Aorta (tissue), 5 donors: ENCODE results near the gene OR10H1. TPM values are rescaled to one million over a fixed set of nuclear protein-coding genes. Genes with fewer than 3 reads are reported as not detected.
"Not testable (repeated sequence)": the region's sequence is repeated elsewhere in the genome, so short reads cannot be mapped to it uniquely, and the experiment has no call there.

Experiments
- ATAC-seq: fragments of 200-7000 bp; cut with Tn5 transposase; one replicate; pipeline ENCODE4 v1.9.1; 2022; ENCODE audit warnings: moderate library complexity; ENCODE audit not compliant: low FRiP score
- DNase-seq, 2 donors: peaks; one replicate each; pipeline ENCODE4 v3.0.0-alpha.2; 2020
- H3K27ac ChIP-seq, 2 donors: one replicate each; pipeline ENCODE4 v1.5.1; 2013; ENCODE audit warnings: low read length in 2 of 2, mild to moderate bottlenecking in 2 of 2, moderate library complexity in 2 of 2, control low read depth in 1 of 2, inconsistent platforms in 1 of 2, low read depth in 1 of 2
- H3K27me3 ChIP-seq, 2 donors: one replicate each; pipeline ENCODE4 v1.6.1; 2013; ENCODE audit warnings: control low read depth in 1 of 2, low read length in 1 of 2, mild to moderate bottlenecking in 1 of 2, moderate library complexity in 1 of 2; ENCODE audit not compliant: insufficient read depth in 2 of 2, control insufficient read depth in 1 of 2
- H3K36me3 ChIP-seq, 2 donors: one replicate each; pipeline ENCODE4 v1.6.1; 2013; ENCODE audit warnings: control low read depth in 1 of 2, low read length in 1 of 2, mild to moderate bottlenecking in 1 of 2; ENCODE audit not compliant: insufficient read depth in 2 of 2, control insufficient read depth in 1 of 2
- H3K4me1 ChIP-seq, 2 donors: one replicate each; pipeline ENCODE4 v1.6.1; 2013; ENCODE audit warnings: low read length in 2 of 2, control low read depth in 1 of 2, mild to moderate bottlenecking in 1 of 2, moderate library complexity in 1 of 2; ENCODE audit not compliant: insufficient read depth in 2 of 2, control insufficient read depth in 1 of 2
- H3K4me3 ChIP-seq, 2 donors: one replicate each; pipeline ENCODE4 v1.5.1; 2013; ENCODE audit warnings: low read length in 2 of 2, control low read depth in 1 of 2, mild to moderate bottlenecking in 1 of 2
- H3K9me3 ChIP-seq: one replicate; pipeline ENCODE4 v1.6.1; 2013; ENCODE audit warnings: mild to moderate bottlenecking, low read length; ENCODE audit not compliant: control insufficient read depth
- WGBS, 2 donors: extraction: QIAGEN DNeasy Blood & Tissue Kit; methylation state at CpG; one replicate each; pipeline ENCODE4 v1.1.7; 2013; 5-methylcytosine and 5-hydroxymethylcytosine counted together
- intact Hi-C, 2 donors: fragments of 100-400 bp; cut with DNase I; formaldehyde crosslinking; loops; one replicate each; pipeline versions ENCODE4 v1.14.2 to v1.15.0; 2022
- polyA plus RNA-seq, 2 donors: library from polyadenylated mRNA; stranded (reverse); fragments of 200-250 nt; gene quantifications; one replicate each; pipeline ENCODE4 v1.2.3, GENCODE V29; 2013
- total RNA-seq, 2 donors: library from RNA; stranded (reverse); fragmentation: NEBNext Ultra II Directional; extraction: Animal tissue kit (Norgen Biotek cat#: 25700); gene quantifications; one replicate each; pipeline ENCODE4 v1.2.1, GENCODE V29; 2021
- donor health status: healthy with polysubstance abuse.
- donor health status: Bipolar disorder and iron deficiency.
- donor health status: DM: no; HTN: no; CAD: no.
- donor health status: DM: no; HTN: no; CAD: no.
- donor health status: DM: yes; HTN: yes; CAD: no.

Gene OR10H1
- total and polyA plus RNA-seq, 4 donors = 0.10 TPM; not detected in 3

GRCh38 chr19:15812060-15812722, 3.3 kb downstream of the OR10H1 start:
- intact Hi-C loops = no loop called here
- Histone ChIP-seq H3K36me3 (no peaks in the 10 kb centered on the region), H3K27ac (no peak overlapping the region), H3K4me1 (peaks cover 0 to 1% of the 10 kb centered on the region in 2 donors), H3K9me3 (no peaks in the 10 kb centered on the region), H3K27me3 (no peaks in the 10 kb centered on the region), H3K4me3 (no peak overlapping the region)
- 21 to 51% methylated on average over 6 of the region's 6 CpGs for WGBS, 2 donors
- ATAC-seq (no peak), DNase-seq (no peak)

GRCh38 chr19:15811476-15811875, 4.0 kb downstream of the OR10H1 start:
- Histone ChIP-seq H3K27me3 (no peaks in the 10 kb centered on the region), H3K36me3 (no peaks in the 10 kb centered on the region), H3K4me1 (peaks cover 0 to 1% of the 10 kb centered on the region in 2 donors), H3K27ac (no peak overlapping the region), H3K4me3 (no peak overlapping the region), H3K9me3 (no peaks in the 10 kb centered on the region)
- DNase-seq = no peak
- ATAC-seq = no peak
- WGBS, 2 donors = 73 to 80% methylated on average over 4 of the region's 4 CpGs
- intact Hi-C loops = no loop called here

- H3K4me1 ChIP-seq = peaks cover 0 to 1% of the 10 kb centered on the region in 2 donors
- no peaks in the 10 kb centered on the region for H3K36me3 ChIP-seq
- DNase-seq (no peak), ATAC-seq (no peak)
- no peak overlapping the region for H3K4me3 ChIP-seq
- no peak overlapping the region for H3K27ac ChIP-seq
- intact Hi-C loops = no loop called here
- 44 to 55% methylated on average over 7 of the region's 7 CpGs for WGBS, 2 donors
- H3K27me3 ChIP-seq = no peaks in the 10 kb centered on the region
- no peaks in the 10 kb centered on the region for H3K9me3 ChIP-seq
Observed at GRCh38 chr19:15810335-15810734, 5.1 kb downstream of the OR10H1 start.

GRCh38 chr19:15794279-15794678, 21.2 kb downstream of the OR10H1 start:
- intact Hi-C loops = not testable (repeated sequence)

GRCh38 chr19:15790096-15790495, 25.4 kb downstream of the OR10H1 start:
- no peaks in the 10 kb centered on the region for H3K36me3 ChIP-seq
- ATAC-seq = no peak
- no peak for DNase-seq
- H3K27me3 ChIP-seq = no peaks in the 10 kb centered on the region
- WGBS, 2 donors = 46 to 56% methylated on average over 6 of the region's 6 CpGs
- no peak overlapping the region for H3K27ac ChIP-seq
- H3K9me3 ChIP-seq = no peaks in the 10 kb centered on the region
- H3K4me3 ChIP-seq = no peak overlapping the region
- no peaks in the 10 kb centered on the region for H3K4me1 ChIP-seq
- intact Hi-C loops = no loop called here

More at GRCh38 chr19:15794279-15794678, 21.2 kb downstream of the OR10H1 start:
- H3K9me3 ChIP-seq, ATAC-seq, H3K36me3 ChIP-seq, H3K4me1 ChIP-seq, DNase-seq, H3K4me3 ChIP-seq, H3K27ac ChIP-seq, H3K27me3 ChIP-seq: not testable (repeated sequence)
- WGBS, 2 donors = 90 to 92% methylated on average over 17 to 18 of the region's 18 CpGs

GRCh38 chr19:15788594-15789270, 26.7 kb downstream of the OR10H1 start:
- Histone ChIP-seq H3K27ac (no peak overlapping the region), H3K4me3 (no peak overlapping the region), H3K27me3 (no peaks in the 10 kb centered on the region), H3K36me3 (no peaks in the 10 kb centered on the region), H3K9me3 (no peaks in the 10 kb centered on the region), H3K4me1 (no peaks in the 10 kb centered on the region)
- DNase-seq (no peak), ATAC-seq (no peak)
- intact Hi-C loops = no loop called here
- 69 to 71% methylated on average over 4 of the region's 4 CpGs for WGBS, 2 donors

- H3K36me3 ChIP-seq = no peaks in the 10 kb centered on the region
- DNase-seq (no peak), ATAC-seq (no peak)
- H3K9me3 ChIP-seq = no peaks in the 10 kb centered on the region
- no peaks in the 10 kb centered on the region for H3K4me1 ChIP-seq
- 64 to 65% methylated on average over 6 of the region's 6 CpGs for WGBS, 2 donors
- no peak within 1 kb of the TSS for H3K4me3 ChIP-seq
- H3K27me3 ChIP-seq = no peaks in the 10 kb centered on the region
- intact Hi-C loops = no loop called here
- H3K27ac ChIP-seq = no peak within 1 kb of the TSS
Observed at GRCh38 chr19:15787611-15788155, 27.8 kb downstream of the OR10H1 start, which contains the start of gene OR10H5. Gene OR10H5, plus strand, starts transcription at chr19:15787661. Its CDS starts 6,388 bp downstream, at chr19:15794049.

- whole genome bisulfite sequencing, 2 donors = 18 to 23% methylated on average over 7 of the region's 7 CpGs
- ATAC-seq, intact Hi-C loops: not testable (repeated sequence)
Observed at GRCh38 chr19:15782896-15783295, 32.6 kb downstream of the OR10H1 start.

GRCh38 chr19:15782211-15782610, 33.3 kb downstream of the OR10H1 start:
- Histone ChIP-seq H3K27me3 (no peaks in the 10 kb centered on the region), H3K4me3 (no peak overlapping the region), H3K4me1 (no peaks in the 10 kb centered on the region), H3K36me3 (no peaks in the 10 kb centered on the region), H3K27ac (no peak overlapping the region), H3K9me3 (no peaks in the 10 kb centered on the region)
- intact Hi-C loops = no loop called here
- no peak for ATAC-seq
- DNase-seq = no peak
- WGBS, 2 donors = 80 to 82% methylated on average over 3 of the region's 3 CpGs

More at GRCh38 chr19:15782896-15783295, 32.6 kb downstream of the OR10H1 start:
- H3K4me3 ChIP-seq, H3K4me1 ChIP-seq, H3K36me3 ChIP-seq, DNase-seq, H3K27ac ChIP-seq, H3K27me3 ChIP-seq, H3K9me3 ChIP-seq: not testable (repeated sequence)
